Adipose tissue (tissue), 3 donors: ENCODE data around the gene MSMB. TPM values are rescaled to one million over a fixed set of nuclear protein-coding genes. Genes with fewer than 3 reads are reported as not detected.
"Not testable (repeated sequence)": the region's sequence is repeated elsewhere in the genome, so short reads cannot be mapped to it uniquely, and the experiment has no call there.

Experiments used
- H3K27ac ChIP-seq: one replicate; pipeline ENCODE4 v1.5.1; 2013; ENCODE audit warnings: low read depth, low read length
- WGBS, 3 donors: extraction: QIAGEN DNeasy Blood & Tissue Kit; methylation state at CpG; one replicate each; pipeline ENCODE4 v1.1.7; 2013; 5-methylcytosine and 5-hydroxymethylcytosine counted together
- polyA plus RNA-seq, 3 donors: library from polyadenylated mRNA; stranded (reverse); fragments of 200-250 nt; gene quantifications; one replicate each; pipeline ENCODE4 v1.2.3, GENCODE V29; 2013
- donor health status: healthy with polysubstance abuse.
- donor health status: Bipolar disorder and iron deficiency.
- donor health status: healthy.

The MSMB gene
- polyA plus RNA-seq, 3 donors, result not detected

DNA sequence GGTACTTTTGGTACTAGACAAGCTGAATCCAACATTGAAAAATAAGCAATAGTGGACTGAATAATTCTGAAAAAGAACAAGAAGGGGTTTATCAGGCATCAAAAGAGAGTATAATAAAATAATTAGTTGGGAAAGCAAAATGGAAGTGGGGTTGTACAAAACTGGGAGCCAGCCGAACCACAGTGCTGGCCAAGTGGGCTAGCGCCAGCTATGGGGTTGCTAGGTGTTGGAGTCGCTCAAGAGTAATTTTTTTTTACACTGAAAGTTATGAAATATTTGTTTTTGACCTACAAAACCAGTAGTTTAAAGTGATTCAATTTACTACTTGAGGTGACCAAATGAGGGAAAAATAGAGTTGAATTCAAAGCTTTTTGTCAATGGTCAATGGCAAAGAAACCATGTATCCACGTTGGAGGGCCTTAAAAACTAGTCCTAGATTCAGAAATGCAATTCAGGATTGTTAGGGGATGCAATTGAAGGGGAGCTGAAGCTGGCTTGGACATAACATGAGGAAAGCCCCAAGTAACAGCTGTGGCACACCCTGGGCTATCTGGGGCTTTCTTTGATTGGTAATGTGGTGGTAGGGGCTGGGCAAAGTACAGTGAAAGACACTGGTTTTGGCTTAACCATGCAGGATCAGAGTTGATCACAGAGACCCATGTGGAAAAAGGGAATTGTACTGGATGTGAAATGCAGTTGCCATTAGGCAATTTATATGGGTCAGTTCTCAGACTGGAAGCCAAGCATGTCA is 28.3 kb upstream of the MSMB start:
- no peak overlapping the region for H3K27ac ChIP-seq
- 58 to 84% (median 60%) methylated on average over 4 of the region's 4 CpGs for WGBS, 3 donors

DNA sequence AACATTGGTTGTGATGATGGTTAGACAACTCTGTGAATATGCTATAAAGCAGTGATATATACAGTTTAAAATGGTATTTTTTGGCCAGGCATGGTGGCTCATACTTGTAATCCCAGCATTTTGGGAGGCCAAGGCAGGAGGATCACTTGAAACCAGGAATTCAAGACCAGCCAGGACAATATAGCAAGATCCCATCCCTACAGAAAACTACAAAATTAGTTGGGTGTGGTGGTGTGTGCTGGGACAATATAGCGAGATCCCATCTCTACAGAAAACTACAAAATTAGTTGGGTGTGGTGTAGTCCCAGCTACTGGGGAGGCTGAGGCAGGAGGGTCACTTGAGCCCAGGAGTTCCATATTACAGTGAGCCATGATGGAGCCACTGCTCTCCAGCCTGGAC is 27.5 kb upstream of the MSMB start:
- no peak overlapping the region for H3K27ac ChIP-seq
- WGBS, 3 donors, result 93 to 100% (median 94%) methylated on average over 1 of the region's 1 CpG

DNA sequence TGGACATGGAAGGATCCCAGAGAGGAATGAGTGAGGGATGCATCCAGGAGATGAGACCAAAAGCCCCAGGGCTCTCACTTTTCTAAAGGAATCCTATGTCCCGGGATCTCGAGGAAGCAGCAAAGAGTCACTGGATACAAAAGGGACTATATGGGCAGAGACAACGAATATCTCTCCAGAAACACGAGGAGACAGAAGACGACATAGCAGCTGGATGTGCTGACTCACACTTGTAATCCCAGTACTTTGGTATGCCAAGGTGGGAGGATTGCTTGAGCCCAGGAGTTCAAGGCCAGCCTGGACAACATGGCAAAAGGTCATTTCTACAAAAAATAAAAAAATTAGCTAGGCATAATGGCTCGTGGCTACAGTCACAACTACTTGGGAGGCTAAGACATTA is 24.7 kb upstream of the MSMB start:
- 37 to 79% (median 64%) methylated on average over 6 of the region's 6 CpGs for WGBS, 3 donors
- no peak overlapping the region for H3K27ac ChIP-seq

GRCh38 chr10:46069771-46070463 is 23.8 kb upstream of the MSMB start:
- no peak overlapping the region for H3K27ac ChIP-seq
- WGBS, 3 donors, result 52 to 66% (median 56%) methylated on average over 6 of the region's 6 CpGs

- 86 to 92% (median 88%) methylated on average over 2 of the region's 2 CpGs for WGBS, 3 donors
- no peak overlapping the region for H3K27ac ChIP-seq
Measured at GRCh38 chr10:46068905-46069304, 22.8 kb upstream of the MSMB start.

DNA sequence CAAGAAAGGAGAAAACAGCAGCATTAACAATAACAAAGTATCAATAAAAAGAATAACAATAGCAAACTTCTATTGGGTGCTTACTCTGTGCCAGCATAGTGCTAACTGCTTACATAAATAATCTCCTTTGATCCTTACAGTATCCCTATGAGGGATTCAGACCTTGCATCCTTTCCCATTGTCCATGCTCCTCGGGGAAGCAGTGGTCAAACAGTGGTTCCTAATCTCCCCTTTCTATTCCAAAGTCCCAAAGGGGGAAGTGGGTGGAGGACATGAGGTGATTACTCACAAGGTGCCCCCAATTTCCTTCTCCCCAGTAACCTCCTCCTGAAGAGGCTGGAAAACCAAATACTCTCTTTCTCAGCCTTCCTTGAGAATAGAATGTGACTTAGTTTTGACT is 22.0 kb upstream of the MSMB start:
- no peak overlapping the region for H3K27ac ChIP-seq
- WGBS, 3 donors, result 43 to 63% (median 61%) methylated on average over 1 of the region's 1 CpG

- WGBS, 3 donors, result 88 to 100% (median 88%) methylated on average over 1 of the region's 1 CpG
- H3K27ac ChIP-seq, result no peak overlapping the region
Measured at GRCh38 chr10:46064269-46064817, 18.3 kb upstream of the MSMB start.

DNA sequence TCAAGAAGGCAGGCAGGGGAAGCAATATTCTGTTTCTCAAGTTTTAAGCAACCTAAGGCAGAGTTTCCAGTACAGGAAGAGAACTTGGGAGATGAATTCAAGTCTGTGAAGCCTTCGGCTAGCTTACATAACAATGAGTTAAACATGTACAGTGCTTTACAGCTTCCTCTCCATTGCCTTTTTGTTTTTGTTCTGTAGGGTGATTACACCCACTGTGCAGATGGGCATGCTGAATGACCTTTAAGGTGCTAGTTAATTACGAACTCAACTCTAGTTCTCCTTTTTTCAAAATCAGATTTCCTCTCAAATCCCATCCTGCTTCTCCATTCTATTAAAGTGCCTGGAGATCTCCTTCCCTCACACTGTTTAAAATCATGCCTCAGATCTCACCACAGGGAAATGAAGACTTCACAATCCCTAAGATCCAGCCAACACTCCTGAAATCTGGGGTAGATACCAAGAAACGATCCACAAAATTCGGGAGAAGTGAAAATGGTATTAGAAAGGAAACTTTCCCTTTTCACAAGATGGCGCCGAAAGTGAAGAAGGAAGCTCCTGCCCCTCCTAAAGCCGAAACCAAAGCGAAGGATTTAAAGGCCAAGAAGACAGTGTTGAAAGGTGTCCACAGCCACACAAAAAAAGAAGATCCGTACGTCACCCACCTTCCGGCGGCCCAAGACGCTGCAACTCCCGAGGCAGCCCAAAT is 16.8 kb upstream of the MSMB start:
- 79 to 90% (median 81%) methylated on average over 14 of the region's 14 CpGs for WGBS, 3 donors
- H3K27ac ChIP-seq, result no peak overlapping the region

GRCh38 chr10:46060706-46061105 is 14.6 kb upstream of the MSMB start:
- no peak overlapping the region for H3K27ac ChIP-seq
- 63 to 73% (median 70%) methylated on average over 3 of the region's 3 CpGs for WGBS, 3 donors

DNA sequence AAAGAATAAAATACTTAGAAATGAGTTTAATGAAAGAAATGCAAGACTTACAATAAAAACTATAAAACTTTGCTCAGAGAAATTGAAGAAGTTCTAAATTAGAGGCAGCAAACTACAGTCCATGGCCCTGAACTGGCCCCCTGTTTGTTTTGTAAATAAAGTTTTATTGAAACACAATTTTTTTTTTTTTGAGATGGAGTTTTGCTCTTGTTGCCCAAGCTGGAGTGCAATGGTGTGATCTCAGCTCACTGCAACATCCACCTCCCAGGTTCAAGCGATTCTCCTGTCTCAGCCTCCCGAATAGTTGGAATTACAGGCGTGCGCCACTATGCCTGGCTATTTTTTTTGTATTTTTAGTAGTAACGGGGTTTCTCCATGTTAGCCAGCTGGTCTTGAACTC is 11.9 kb upstream of the MSMB start:
- WGBS, 3 donors, result 92 to 97% (median 95%) methylated on average over 5 of the region's 5 CpGs
- not testable (repeated sequence) for H3K27ac ChIP-seq

GRCh38 chr10:46057038-46057437 is 11.0 kb upstream of the MSMB start:
- H3K27ac ChIP-seq, result no peak overlapping the region

DNA sequence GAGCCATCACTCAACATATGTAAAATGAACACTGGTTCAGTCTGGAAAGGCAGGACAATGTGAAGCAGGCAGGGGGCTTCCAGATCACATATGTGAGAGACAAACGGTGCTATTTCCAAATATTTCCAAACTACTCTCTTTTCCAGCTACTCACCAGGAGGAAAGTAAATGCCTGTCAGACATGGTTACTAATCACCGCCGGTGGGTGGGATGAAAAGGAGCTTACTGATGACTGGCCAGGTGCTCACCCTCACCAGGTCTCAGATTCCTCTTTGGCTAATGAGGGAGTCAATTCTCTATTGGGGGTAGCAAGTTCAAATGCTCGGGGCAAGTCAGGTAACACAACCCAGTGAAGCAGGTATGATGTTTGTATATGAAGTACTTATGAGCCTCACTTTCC is 9.7 kb upstream of the MSMB start:
- 72 to 87% (median 74%) methylated on average over 4 of the region's 4 CpGs for WGBS, 3 donors
- no peak overlapping the region for H3K27ac ChIP-seq

DNA sequence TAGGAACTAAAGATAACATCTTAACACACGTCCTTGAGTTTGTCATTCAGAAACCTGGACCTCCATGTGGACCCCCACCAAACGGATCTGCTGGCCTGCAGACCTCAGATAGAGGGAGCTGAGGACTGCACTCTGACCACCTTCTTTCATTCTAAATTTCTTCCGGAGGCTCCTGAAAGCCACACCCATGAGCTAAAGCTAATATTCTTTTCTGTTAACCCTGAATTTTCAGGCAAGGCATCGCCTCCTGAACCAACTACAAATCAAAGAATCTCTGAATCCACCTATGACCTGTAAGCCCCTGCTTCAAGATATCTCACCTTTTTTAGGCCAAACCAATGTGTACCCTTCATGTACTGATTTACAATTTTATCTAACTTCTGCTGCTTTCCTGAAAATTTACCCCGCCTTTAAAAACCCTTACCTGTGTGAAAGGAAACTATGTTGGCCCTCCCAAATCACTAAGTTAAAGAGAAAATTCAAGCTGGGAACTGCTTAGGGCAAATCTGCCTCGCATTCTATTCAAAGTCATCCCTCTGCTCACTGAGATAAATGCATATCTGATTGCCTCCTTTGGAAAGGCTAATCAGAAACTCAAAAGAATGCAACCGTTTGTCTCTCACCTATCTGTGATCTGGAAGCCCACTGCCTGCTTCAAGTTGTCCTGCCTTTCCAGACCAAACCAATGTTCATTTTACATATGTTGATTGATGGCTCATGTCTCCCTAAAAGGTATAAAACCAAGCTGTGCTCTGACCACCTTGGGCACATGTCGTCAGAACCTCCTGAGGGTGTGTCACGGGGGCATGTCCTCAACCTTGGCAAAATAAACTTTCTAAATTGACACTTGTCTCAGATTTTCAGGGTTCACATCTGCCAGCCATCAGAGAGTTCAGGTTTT is 7.7 kb upstream of the MSMB start:
- WGBS, 3 donors, result 49 to 58% (median 55%) methylated on average over 9 of the region's 9 CpGs
- H3K27ac ChIP-seq, result no peak overlapping the region

- no peak overlapping the region for H3K27ac ChIP-seq
- 85 to 88% (median 88%) methylated on average over 6 of the region's 6 CpGs for WGBS, 3 donors
Measured at GRCh38 chr10:46052791-46053375, 6.8 kb upstream of the MSMB start.

GRCh38 chr10:46052057-46052790 is 6.2 kb upstream of the MSMB start:
- H3K27ac ChIP-seq, result no peak overlapping the region
- WGBS, 3 donors, result 36 to 67% (median 58%) methylated on average over 7 of the region's 7 CpGs

- no peak overlapping the region for H3K27ac ChIP-seq
- 42 to 64% (median 54%) methylated on average over 11 of the region's 11 CpGs for WGBS, 3 donors
Measured at GRCh38 chr10:46050941-46051623, 5.0 kb upstream of the MSMB start.

GRCh38 chr10:46049497-46049831 is 3.4 kb upstream of the MSMB start:
- not testable (repeated sequence) for H3K27ac ChIP-seq
- whole genome bisulfite sequencing, 3 donors, result 96 to 98% (median 97%) methylated on average over 11 of the region's 11 CpGs
